DLD1 (cell line): ENCODE results near the gene FEN1.

Experiments used
- in situ Hi-C: cut with HindIII; loops from 2 replicates; pipeline ENCODE4 v1.10.0; 2017; ENCODE audit warnings: low sequenced_read_pairs

The FEN1 gene, protein sequence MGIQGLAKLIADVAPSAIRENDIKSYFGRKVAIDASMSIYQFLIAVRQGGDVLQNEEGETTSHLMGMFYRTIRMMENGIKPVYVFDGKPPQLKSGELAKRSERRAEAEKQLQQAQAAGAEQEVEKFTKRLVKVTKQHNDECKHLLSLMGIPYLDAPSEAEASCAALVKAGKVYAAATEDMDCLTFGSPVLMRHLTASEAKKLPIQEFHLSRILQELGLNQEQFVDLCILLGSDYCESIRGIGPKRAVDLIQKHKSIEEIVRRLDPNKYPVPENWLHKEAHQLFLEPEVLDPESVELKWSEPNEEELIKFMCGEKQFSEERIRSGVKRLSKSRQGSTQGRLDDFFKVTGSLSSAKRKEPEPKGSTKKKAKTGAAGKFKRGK

GRCh38 chr11:61792310-61793082 is at the start of gene FEN1, which contains the start of gene TMEM258:
TSS of gene FEN1 (plus strand) at chr11:61792911. CDS start at chr11:61795362, 2,451 bp downstream.
TSS of gene TMEM258 (minus strand) at chr11:61792599. CDS start at chr11:61792558, 41 bp downstream.
- in situ Hi-C loops, result no loop called here

GRCh38 chr11:61743486-61744095 is 49.1 kb upstream of the FEN1 start:
- in situ Hi-C loops, result loop anchor here (25.0 kb wide), 1 partner anchor 106 kb away; no protein-coding TSS in a partner anchor

GRCh38 chr11:61744181-61744580 is 48.5 kb upstream of the FEN1 start:
- in situ Hi-C loops, result loop anchor here (25.0 kb wide), 1 partner anchor 107 kb away; no protein-coding TSS in a partner anchor

GRCh38 chr11:61744609-61745156 is 48.0 kb upstream of the FEN1 start:
- in situ Hi-C loops, result loop anchor here (25.0 kb wide), 1 partner anchor 107 kb away; no protein-coding TSS in a partner anchor

- in situ Hi-C loops, result loop anchor here (25.0 kb wide), 1 partner anchor 109 kb away; no protein-coding TSS in a partner anchor
These were observed 46.8 kb upstream of the FEN1 start for GRCh38 chr11:61745781-61746441.

GRCh38 chr11:61746442-61747191 is 46.1 kb upstream of the FEN1 start:
- in situ Hi-C loops, result loop anchor here (25.0 kb wide), 1 partner anchor 109 kb away; no protein-coding TSS in a partner anchor

- in situ Hi-C loops, result loop anchor here (25.0 kb wide), 1 partner anchor 110 kb away; no protein-coding TSS in a partner anchor
These were observed 45.3 kb upstream of the FEN1 start for GRCh38 chr11:61747192-61747966.

- in situ Hi-C loops, result loop anchor here (25.0 kb wide), 1 partner anchor 111 kb away; no protein-coding TSS in a partner anchor
These were observed 44.8 kb upstream of the FEN1 start for GRCh38 chr11:61747967-61748285.

- in situ Hi-C loops, result loop anchor here (25.0 kb wide), 1 partner anchor 112 kb away; no protein-coding TSS in a partner anchor
These were observed 43.0 kb upstream of the FEN1 start for GRCh38 chr11:61749591-61750217.

GRCh38 chr11:61750631-61751273 is 42.0 kb upstream of the FEN1 start:
- in situ Hi-C loops, result no loop called here

- in situ Hi-C loops, result no loop called here
These were observed 41.3 kb upstream of the FEN1 start for GRCh38 chr11:61751384-61751783.

- in situ Hi-C loops, result no loop called here
These were observed 40.4 kb upstream of the FEN1 start, which contains the start of gene MYRF for GRCh38 chr11:61752117-61752924. TSS of gene MYRF (plus strand) at chr11:61752636. CDS start at chr11:61752745, 109 bp downstream.

GRCh38 chr11:61752925-61753521 is 39.7 kb upstream of the FEN1 start:
- in situ Hi-C loops, result no loop called here

- in situ Hi-C loops, result no loop called here
These were observed 39.0 kb upstream of the FEN1 start for GRCh38 chr11:61753672-61754071.

GRCh38 chr11:61754534-61755482 is 37.9 kb upstream of the FEN1 start:
- in situ Hi-C loops, result no loop called here

- in situ Hi-C loops, result no loop called here
These were observed 36.6 kb upstream of the FEN1 start for GRCh38 chr11:61756147-61756451.
